M059J (cell line): ENCODE results near the gene PCDH7. TPM values are rescaled to one million over a fixed set of nuclear protein-coding genes. Genes with fewer than 3 reads are reported as not detected.

ENCODE experiments used
- DNase-seq: peaks from one replicate; pipeline ENCODE4 v3.0.0-alpha.2; 2012; ENCODE audit warnings: low read depth
- total RNA-seq: library from RNA; depleted of rRNA; stranded (reverse); fragments of >200 nt; shearing (Covaris generic); gene quantifications from 2 replicates; pipeline ENCODE4 v1.2.3, GENCODE V29; 2014; rRNA removed

The PCDH7 gene
- 0.66 and 1.0 TPM in 2 replicates for total RNA-seq

- peak; percentile 41 for DNase-seq
These were observed at the start of gene PCDH7 for GRCh38 chr4:30720021-30720660. Gene PCDH7, plus strand, starts transcription at chr4:30720369. Its CDS starts 1,054 bp downstream, at chr4:30721423.

DNA sequence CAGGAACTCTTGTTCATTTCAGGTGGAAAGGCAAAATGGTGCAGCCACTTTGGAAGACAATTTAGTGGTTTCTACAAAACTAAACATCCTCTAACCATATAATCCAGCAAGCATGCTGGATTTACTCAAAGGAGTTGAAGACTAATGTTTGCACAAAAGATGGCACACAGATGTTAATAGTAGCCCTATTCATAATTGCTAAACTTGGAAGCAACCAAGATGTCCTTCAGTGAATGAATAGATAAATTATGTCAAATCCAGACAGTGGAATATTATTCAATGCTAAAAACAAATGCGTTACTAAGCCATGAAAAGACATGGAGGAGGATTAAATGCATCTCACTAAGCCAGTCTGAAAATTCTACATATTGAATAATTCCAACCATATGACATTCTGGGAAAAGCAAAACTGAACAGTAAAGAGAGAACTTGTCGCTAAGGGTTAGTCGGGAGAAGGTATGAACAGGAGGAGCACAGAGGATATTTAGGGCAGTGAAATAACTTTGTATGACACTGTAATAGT lies 48.2 kb upstream of the PCDH7 start:
- no peak for DNase-seq

- DNase-seq: no peak
These were observed 24.0 kb upstream of the PCDH7 start for GRCh38 chr4:30696191-30696590.

GRCh38 chr4:30714408-30715031 lies 5.6 kb upstream of the PCDH7 start:
- peak; percentile 39 for DNase-seq

DNA sequence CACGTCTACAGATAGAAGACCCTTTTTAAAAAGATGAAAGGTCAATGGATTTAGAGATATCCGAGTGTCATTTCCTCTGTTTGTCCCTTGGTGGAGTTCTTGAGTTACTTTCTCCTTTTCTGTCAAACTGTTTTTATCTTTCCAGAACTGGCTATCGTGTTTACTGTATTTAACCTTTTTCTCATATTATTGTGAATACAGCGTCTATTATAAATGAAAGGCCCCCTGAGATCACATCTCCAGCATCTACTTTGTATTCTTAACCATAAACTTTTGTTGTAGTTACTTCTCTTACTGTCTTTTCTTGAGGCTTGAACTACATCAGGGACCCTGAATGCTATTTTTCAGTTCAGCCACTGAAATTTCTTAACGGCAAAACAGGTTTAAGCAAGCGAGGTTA lies 4.0 kb upstream of the PCDH7 start:
- peak; percentile 26 for DNase-seq

- no peak for DNase-seq
These were observed 3.4 kb upstream of the PCDH7 start for GRCh38 chr4:30716681-30717207.

- DNase-seq: peak; percentile 60
These were observed 2.8 kb upstream of the PCDH7 start for GRCh38 chr4:30717208-30718020.

GRCh38 chr4:30718021-30718542 lies 2.1 kb upstream of the PCDH7 start:
- peak; percentile 25 for DNase-seq

- peak; percentile 12 for DNase-seq
These were observed 1.3 kb upstream of the PCDH7 start for GRCh38 chr4:30718641-30719453.

DNA sequence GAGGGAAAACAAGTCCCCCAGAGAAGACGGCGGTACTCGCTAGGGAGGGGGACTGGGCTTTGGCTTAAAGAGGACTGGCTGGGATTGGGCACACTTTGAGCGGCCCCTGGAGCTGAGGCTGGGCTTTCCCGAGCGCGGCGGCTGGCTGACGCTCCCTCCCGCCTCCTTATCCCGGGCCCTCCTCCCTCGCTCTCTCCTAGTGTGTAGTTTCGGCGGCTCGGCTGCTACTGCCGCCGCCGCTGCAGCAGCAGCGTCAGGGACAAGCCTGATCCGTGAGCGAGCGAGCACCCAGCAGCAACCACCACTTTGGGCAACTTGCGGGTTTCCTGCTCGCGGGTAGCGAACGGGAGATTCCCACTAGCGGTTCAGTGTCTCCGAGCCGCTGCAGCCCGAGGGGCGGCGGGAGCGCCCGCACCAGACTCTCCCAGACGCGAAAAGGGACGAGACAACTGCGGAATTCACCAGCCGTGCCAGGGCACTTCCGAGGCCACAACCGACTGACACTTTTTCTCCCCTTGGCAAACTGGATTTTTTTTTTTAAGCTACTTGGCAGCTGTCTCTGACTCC lies 632 bp upstream of the PCDH7 start:
- DNase-seq: peak; percentile 43

DNA sequence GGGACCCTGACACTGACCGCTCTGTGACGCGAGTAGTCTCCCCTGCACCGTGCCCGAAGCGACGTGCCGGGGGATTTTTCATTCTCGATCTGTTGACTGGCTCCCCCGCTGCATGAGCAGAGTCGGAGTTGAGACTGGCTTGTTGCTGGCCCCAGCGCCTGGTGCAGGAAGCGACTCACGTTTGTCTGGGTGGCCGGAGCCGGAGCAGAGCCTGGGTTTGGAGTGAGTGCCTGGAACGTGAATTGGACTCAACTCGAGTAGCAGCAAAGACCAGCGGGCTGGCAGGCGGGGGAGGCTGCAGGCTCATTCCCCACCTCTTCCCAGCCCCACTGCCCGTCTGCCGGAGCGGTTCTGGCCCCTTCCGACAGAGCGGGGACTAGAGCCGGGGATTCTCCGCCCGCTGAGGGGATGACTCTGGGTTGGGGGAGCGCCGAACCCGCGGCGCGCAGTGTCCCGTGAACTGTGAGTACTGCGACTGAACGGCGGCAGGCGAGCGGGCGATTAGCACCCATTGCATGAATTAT lies 554 bp downstream of the PCDH7 start:
- peak; percentile 36 for DNase-seq

DNA sequence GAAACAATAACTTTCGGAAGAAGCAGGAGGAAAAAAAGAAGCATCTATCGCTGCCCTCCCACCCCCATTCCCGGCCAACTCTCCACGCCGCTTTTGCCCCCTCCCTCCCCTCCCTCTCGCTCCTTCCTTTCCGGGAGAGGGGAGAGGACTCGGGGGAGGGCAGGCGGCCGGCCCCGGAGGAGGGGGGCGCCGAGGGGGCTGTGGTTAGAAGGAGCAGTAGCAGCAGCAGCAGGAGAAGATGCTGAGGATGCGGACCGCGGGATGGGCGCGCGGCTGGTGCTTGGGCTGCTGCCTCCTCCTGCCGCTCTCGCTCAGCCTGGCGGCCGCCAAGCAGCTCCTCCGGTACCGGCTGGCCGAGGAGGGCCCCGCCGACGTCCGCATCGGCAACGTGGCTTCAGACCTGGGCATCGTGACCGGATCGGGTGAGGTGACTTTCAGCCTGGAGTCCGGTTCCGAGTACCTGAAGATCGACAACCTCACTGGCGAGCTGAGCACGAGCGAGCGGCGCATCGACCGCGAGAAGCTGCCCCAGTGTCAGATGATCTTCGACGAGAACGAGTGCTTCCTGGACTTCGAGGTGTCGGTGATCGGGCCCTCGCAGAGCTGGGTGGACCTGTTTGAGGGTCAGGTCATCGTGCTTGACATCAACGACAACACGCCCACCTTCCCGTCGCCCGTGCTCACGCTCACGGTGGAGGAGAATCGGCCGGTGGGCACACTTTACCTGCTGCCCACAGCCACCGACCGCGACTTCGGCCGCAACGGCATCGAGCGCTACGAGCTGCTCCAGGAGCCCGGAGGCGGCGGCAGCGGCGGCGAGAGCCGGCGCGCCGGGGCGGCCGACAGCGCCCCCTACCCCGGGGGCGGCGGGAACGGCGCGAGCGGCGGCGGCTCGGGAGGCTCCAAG lies 1.3 kb downstream of the PCDH7 start:
- no peak for DNase-seq

GRCh38 chr4:30722092-30722358 lies 1.9 kb downstream of the PCDH7 start:
- DNase-seq: no peak

- no peak for DNase-seq
These were observed 2.4 kb downstream of the PCDH7 start for GRCh38 chr4:30722359-30723200.

DNA sequence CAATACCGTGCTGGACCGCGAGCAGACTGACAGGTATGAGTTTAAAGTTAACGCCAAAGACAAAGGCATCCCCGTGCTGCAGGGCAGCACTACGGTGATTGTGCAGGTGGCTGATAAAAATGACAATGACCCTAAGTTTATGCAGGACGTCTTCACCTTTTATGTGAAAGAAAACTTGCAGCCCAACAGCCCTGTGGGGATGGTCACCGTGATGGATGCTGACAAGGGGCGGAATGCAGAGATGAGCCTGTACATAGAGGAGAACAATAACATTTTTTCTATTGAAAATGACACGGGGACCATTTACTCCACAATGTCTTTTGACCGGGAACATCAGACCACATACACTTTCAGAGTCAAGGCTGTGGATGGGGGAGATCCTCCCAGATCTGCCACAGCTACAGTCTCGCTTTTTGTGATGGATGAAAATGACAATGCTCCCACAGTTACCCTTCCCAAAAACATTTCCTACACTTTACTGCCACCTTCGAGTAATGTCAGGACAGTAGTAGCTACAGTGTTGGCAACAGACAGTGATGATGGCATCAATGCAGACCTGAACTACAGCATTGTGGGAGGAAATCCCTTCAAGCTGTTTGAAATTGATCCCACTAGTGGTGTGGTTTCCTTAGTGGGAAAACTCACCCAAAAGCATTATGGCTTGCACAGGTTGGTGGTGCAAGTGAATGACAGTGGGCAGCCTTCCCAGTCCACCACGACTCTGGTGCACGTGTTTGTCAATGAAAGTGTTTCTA lies 3.2 kb downstream of the PCDH7 start:
- DNase-seq: no peak

DNA sequence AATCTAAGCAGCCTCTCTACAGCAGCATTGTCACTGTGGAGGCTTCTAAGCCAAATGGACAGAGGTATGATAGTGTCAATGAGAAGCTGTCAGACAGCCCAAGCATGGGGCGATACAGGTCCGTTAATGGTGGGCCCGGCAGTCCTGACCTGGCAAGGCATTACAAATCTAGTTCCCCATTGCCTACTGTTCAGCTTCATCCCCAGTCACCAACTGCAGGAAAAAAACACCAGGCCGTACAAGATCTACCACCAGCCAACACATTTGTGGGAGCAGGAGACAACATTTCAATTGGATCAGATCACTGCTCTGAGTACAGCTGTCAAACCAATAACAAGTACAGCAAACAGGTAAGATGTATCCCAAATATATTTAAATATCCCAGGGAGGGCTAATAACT lies 4.1 kb downstream of the PCDH7 start:
- no peak for DNase-seq

DNA sequence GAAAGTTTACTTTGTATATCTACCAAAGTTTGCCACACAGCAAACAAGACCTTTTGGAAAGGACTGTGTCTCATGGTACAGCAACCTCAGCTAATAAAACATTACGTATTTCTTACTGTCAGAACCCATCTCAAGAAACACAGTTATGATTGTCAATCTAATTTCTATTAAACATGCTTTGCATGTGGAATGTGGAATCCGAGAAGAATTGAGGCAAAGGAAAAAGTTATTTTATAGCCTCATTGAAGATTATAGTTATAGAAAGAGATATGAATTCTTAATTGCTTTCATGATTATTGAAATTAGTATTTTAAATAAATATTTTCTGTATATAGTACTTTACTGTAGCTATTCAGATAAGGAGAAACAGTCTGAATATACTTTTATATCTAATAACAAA lies 5.4 kb downstream of the PCDH7 start:
- DNase-seq: no peak

GRCh38 chr4:30726090-30726675 lies 6.0 kb downstream of the PCDH7 start:
- DNase-seq: no peak
